NCI-H2196 treated with DMSO at 0.1 percent for 48 hours (cell line): ENCODE data around the gene KIAA0513.
A peak's percentile ranks its signal among the peaks of the same experiment; 100 is the strongest.

Experiments
- DNase-seq: peaks from one replicate; lab custom pipeline; 2025; ENCODE audit not compliant: unreplicated experiment; lab: John Stamatoyannopoulos, UW

KIAA0513 gene, protein sequence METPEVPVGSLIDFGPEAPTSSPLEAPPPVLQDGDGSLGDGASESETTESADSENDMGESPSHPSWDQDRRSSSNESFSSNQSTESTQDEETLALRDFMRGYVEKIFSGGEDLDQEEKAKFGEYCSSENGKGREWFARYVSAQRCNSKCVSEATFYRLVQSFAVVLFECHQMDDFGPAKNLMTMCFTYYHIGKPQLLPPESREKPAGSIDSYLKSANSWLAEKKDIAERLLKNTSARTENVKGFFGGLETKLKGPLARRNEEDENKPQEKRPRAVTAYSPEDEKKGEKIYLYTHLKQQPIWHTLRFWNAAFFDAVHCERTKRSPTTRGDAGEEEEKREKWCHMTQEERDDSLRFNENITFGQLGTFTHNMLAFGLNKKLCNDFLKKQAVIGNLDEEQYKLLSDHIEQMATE

DNA sequence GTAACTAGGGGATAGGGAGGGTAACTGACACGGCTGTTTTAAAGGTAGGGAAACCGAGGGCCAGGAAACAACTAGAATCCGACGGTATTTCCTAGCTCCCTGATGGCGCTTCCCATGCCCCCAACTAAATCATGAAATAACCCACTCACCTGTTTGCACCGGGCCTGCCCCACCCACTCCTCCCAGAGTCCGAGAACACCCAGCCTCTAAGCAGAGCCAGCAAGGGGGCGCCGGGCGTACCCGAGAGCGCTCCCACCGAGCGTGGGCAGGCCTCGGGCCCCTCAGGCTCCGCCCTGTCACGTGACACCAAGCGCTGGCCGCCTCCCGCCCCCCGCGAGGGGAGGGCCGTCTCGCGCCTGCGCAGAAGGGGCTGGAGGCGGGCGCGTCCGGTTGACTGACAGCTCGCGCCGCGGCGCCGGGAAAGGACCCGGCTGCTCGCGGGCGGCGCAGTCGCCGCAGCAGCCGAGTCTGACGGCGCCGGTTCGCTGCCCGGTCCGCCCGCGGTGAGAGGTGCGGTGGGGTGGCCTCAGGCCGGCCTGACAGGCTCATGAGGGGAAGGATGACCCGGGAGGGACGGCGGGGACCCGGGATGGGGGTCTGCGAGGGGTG is at the start of gene KIAA0513:
Gene KIAA0513 (plus strand): TSS at position 447 of the 609 bp plus-strand sequence. CDS start 39,277 bp downstream, outside the sequence.
- DNase-seq: peak; percentile 33

DNA sequence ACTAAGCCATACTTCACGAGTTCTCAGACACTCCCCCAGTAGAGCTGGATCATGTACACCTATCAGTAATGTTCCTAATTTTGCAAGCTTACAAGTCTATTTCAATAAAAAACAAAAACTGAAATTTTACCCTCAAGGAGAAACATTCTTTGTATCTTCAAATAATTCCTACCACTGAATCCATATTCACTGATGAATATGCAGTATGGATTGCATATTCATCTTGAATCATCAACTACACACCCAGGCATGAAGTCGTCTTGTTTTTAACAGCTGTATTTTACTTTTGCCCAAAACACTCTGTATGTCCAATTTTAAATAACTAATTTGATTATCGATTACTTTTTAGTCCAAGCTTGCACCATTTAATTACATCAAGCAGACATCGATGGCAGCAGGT is 48.1 kb upstream of the KIAA0513 start:
- DNase-seq: no peak

DNA sequence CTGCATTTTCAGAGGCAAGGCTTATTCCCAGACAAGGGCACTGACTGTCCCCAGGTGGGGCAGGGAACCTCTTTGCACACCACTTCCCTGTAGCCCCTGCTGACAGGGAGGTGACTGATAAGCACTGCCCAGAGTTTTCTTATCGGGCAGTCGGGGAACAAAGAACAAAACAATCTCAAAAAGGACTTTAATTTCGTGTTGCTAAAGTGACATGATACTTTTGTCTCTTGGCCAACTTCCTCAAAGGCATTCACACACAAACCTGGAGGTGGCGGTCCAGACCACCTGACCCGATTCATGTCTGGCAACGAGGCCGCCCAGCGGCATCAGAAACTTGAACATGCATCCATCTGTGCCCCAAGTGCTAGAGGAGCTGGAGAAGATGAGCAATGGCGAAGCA is 45.2 kb upstream of the KIAA0513 start:
- DNase-seq: no peak

DNA sequence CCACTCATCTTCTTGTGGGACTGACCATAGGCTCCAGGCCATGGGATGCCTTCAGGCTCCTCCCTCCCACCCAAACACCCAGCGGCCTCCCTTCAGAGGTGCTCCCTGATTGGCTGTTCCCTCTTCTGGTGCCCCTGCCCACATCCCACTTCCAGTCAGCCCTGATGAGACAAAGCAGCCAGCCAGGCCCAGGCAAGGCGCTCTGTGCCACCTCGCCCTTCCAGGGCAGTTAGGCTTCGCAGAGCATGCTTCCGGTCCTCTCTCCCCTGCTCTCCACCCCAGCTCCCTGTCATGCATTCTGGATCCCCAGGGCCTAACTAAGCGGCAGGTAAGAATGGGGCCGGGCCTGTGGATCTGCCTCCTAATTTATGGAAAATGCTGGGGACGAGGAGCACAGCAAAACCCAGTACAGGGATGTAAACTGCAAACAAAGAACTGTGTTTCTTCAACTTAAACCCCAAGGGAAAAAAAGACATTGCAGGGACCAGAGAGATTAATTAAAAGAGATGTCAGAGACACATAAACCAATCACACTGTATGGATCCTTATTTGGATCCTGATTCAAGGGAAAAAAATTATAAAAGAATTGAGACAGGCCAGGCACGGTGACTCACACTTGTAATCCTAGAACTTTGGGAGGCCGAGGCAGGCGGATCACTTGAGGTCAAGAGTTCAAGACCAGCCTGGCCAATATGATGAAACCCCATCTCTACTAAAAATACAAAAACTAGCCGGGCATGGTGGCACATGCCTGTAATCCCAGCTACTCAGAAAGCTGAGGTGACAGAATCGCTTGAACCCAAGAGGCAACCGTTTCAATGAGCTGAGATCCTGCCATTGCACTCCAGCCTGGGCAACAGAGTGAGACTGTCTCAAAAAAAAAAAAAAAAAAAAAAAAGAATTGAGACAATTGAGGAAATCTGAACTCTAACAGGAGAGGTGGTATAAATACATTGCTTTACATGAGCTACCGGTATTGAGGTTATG is 42.2 kb upstream of the KIAA0513 start:
- no peak for DNase-seq

DNA sequence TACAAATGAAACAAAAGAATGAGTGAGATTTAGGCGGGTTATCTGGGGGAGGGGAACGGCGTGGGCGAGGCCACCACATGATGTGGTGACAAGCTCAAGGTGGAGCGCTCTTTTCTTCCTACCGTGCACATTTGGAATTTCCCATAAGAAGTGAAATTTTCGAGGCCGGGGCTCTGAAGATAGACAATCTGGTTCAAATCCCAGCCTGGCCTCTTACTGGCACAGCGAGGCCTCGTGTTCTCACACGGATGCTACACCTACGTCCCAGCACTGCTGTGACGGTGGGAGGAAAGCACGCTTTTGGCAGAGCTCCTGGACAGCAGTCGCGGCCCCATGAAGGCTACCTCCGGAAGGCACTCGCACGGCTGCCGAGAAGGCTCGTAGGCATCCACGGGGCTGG is 41.5 kb upstream of the KIAA0513 start:
- no peak for DNase-seq

DNA sequence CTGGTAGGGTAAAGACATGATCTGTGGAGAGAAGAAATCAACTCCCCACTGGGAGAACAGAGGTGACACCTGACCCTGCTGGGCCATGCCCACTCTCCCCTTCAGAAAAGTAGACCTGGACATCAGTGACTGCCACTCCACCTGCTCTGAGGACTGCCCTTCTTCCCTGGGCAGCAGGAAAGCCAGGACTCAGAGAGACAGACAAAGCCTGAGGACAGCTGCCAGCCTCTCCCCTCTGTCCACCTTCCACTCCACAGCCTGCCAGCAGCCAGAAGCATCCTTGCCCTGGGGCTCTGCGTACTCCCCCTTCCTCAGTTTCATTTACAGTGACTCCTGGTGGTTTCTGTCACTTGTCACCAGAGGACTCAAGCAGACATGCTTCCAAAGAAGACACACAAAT is 40.7 kb upstream of the KIAA0513 start:
- DNase-seq: no peak

DNA sequence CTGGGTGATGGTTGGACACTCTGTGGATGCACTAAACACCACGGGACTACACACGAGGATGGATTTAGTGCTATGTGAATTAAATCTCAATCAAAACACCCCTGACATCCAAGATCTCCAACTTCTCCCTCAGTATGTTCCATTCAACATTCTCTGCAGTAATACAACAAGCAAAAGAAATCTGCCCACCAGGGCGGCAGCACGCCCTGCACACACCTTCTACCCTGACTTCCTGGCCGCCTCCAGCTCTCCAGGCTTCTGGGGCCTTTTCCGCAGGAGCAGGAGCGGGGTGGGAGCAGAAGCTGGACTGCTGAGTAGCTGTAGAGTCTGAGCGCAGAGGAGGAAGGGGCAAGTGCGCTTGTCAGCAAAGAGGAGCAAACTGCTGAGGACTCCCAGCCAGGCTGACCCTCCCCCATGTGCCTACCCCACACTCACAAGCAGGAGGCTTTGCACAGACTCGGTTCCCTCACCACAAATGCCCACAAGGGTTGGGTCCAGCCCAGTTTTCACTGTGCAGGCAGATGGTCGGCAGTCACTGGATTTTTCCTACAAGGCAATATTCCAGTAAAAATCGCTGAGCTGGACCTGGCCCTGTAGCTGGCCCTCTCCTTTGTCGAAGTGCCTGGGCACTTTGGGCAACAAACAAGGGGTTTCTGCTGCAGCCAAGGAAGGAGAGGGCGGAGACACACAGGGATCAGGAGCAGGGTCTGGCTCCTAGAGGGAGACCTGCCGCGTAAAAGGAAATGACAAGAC is 39.1 kb upstream of the KIAA0513 start:
- DNase-seq: no peak

DNA sequence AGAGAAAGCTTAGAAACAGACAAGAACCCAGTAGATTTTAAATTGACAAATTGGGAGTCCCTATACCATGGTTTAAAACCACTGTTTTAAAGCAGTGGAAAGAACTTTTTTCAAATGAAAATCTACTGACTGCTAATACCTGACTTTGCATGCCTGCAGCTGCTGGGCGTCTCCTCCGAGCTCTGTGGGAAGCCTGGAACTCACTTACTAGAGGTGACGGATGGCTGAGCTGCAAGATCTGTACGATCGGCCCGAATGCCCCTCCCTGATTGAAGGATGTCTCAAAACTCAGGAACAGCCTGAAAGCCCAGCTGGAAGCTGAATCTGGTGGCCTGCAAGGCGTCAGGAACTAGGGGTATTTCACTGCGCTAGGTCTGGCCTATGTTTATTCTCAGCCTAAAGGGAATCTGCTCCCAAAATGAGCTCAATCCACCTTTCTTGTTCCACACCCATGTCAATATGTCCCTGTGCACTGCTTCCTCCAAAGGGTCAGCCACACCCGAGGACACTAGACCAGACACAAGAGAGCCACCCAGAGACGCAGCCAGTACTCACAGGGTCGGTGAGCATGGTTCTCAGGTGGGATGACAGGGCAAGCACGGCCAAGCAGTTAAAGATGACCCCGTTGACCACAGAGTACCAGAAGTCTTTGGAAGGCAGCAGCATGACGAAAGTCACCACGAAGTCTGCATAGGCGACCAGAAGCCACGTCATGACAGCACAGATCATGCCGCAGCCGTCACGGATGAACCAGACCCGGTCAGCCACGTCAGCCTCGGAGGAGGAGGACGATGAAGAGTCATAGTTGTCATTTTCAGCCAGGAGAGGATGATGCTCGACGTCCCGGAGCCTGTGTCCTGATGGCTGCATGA is 37.6 kb upstream of the KIAA0513 start:
- no peak for DNase-seq

DNA sequence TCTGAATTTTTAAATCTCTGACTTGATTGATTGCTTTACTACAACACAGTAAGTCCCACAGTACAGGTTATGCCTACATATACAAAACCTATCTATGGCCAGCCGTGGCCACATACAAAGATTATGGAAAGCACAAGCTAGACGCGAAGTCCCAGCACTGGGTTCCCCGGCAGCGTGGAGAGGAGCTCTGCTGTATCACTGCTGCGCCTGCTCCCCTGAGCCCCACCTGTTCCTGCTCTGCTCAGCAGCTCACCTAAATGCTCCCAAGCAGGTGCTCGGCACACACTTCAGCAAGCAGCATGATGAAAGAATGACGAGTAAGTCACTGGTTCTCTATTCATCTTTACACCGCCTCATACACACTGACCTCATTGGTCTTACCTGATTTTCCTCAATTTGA is 36.8 kb upstream of the KIAA0513 start:
- no peak for DNase-seq

DNA sequence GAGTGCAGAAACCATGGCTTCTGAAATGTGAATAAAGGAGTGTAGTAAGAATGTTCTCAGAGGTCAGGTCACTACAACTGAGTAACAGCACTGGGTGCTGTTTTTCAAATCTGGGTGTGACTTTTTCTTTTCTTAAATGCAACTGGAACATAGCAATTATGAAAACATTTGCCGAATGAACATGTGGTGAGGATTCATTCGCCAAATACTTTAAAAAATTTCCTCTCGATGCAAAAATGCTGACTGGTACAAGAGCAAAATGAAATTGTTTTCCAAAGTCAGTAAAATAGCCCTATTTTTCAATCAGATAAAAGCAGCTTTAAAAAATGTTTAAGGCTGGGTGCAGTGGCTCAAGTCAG is 34.9 kb upstream of the KIAA0513 start:
- no peak for DNase-seq

DNA sequence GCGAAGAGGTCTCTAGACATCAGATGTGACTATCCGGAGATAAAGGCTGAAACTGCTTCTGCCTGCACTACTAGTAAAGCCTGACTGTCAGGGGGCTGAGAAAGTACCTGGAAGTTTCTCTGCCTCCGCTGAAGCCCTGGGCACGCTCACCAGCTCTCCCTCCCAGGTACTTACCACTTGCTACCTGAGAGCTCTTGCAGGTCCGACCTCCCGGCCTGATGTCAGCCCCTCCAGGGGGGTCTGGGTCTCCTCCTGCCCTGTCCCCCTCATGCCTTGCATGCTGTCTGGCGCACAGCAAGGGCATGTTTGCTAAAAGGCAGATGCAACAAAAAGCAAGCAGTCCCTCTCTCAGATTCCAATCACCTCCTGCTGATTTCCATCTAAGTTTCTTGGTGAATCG is 33.7 kb upstream of the KIAA0513 start:
- DNase-seq: no peak

DNA sequence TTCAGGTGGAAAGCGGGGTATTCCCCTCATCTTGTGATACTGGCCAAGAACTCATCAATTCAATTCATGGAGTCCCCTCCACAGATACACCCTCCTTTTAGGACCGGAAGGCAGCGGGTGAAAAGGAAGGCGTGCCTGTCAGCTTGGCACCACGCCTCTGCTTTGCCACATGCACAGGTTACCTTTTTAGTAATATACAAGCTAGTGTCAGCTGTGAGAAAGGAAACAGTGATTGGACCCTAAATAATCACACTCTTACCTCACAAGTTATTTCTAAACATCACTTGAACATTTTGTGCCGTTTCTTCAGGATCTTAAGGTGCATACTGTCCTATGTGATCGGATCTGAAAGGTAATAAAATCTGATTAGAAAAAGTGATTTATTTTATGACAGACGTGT is 31.9 kb upstream of the KIAA0513 start:
- no peak for DNase-seq

DNA sequence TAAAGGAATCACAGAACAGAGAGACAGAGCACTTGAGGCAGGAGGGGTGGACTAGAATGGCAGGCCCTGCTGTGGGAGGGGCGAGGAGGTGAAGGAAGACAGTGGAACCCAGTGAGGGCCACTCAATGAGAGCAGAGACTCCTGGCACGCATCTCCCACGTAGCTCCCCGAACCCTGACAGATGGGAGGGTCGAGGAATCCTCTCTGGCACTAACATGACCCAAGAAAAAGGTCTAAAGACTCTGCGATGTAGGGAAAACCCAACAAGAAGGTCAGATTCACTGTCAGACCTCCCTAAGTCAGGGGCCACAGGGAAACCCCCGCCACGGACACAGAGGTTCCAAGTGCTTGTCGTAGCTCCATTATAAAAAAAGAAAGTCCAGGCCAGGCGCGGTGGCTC is 31.2 kb upstream of the KIAA0513 start:
- no peak for DNase-seq

DNA sequence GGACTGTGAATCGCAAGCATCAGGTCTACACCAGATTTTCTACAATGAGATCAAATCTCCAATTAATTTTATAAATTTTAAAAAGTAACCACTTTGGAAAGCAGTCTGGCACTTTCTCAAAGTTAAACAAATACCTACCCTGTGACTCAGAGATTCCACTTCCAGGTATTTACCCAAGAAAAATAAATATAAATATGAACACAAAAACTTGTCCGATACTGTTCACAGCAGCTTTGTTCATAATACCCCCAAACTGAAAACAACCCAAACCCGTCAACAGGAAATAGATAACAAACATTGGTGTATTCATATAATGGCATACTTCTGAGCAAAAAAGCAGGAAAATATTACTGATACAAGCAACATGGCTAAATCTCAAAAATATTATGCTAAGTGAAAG is 28.4 kb upstream of the KIAA0513 start:
- DNase-seq: no peak

DNA sequence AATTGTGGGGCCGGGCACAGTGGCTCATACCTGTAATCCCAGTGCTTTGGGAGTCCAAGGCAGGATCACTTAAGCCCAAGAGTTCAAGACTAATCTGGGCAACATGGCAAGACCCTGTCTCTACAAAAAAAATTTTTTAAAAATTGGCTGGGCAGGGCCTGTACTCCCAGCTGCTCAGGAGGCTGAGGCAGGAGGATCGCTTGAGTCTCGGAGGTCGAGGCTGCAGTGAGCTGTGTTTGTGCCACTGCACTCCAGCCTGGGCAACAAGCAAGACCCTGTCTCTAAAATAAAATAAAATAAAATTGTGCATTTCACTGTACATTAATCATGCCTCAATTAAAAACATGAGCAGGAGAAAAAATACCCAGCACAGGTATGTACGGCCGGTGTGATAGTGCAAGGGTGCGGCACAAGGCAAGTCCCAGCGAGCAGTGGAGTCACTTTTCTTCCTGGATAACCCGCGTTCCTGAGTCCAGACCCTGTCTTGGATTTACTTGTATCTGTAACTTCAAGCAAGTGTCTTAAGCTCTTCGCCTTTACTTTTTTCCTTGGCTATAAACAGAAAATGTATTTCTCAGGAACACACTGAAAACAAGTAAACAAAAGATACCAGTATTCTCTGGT is 27.6 kb upstream of the KIAA0513 start:
- DNase-seq: no peak

DNA sequence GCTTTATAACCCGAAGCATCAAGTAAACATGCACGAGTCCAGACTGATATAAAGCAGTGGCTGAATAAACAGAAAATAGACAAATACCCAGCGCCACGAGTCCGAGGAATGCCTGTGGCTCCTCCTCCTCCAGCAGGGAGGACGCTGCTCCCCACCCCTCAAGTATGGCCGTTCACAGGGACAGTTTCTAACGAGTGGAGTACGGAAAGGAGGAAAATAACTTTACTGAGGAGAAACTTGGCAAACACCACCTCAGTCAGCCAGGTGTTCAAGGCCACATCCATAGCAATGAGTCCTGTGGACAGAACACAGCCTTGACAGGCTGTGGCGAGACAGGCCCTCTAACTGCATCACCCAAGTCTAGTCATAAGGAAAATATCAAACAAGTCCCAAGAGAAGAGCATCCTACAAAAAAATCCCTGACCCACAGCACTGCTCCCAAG is 25.5 kb upstream of the KIAA0513 start:
- no peak for DNase-seq

DNA sequence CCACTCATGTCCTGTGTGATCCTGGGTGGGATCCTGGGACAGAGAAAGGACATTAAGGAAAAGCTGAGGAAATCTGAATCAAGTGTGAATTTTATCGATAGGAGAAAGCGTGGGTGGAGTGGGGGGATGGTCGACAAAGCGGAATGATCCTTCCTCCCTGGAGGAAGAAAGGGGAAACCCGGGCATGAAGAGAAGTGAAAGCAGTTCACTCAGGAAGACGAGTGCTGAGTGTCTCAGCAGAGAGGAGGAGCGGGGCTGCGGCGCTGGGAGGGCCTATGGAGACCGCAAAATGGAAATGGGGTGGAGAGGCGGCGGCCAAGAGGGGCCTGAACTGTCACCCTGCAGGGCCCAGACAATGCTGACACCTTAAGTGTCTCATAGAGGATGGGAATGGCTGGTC is 25.0 kb upstream of the KIAA0513 start:
- DNase-seq: no peak

DNA sequence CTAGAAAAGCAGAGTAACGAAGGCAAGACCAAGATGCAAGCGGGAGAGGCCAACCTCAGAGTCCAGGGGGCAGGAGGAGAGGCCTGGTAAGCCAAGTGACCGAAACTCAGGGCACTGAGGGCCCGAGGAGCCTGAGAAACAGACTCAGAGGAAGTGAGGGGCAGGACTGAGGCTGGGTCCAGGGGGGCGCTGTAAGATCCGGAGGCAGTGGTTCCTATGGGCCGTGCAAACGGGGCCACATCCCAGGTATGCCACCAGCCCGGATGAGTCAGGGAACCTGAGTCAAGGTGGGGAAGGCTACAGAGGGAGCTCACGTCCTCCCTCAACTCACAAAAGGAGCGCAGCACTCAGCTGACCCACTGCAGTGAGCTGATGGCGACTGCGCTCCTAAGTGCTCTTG is 24.5 kb upstream of the KIAA0513 start:
- no peak for DNase-seq
